T follicular helper cell (primary cell): ENCODE data around the gene GPANK1.

Experiments
- DNase-seq: peaks from one replicate; pipeline ENCODE4 v3.0.0-alpha.2; 2020; ENCODE audit warnings: low read depth

GPANK1 gene

DNA sequence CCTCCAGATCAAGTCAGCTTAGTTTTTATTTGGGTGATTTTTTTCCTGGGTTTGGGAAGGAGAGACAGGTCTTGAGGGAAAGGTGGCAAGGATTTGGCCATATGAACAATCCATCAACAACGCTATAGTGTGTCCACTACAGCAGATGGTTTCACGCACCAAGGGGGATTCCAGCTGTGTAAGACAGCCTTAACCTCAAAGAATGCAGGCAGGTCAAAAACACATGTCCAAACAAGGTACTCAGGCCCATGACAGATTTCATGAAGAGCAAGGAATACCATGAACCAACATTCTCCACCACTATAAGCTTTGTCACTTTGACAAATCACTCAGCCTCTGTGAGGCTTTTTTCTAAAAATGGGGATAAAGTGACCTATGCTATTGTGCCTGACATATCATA lies 47.8 kb downstream of the GPANK1 start:
- no peak for DNase-seq

DNA sequence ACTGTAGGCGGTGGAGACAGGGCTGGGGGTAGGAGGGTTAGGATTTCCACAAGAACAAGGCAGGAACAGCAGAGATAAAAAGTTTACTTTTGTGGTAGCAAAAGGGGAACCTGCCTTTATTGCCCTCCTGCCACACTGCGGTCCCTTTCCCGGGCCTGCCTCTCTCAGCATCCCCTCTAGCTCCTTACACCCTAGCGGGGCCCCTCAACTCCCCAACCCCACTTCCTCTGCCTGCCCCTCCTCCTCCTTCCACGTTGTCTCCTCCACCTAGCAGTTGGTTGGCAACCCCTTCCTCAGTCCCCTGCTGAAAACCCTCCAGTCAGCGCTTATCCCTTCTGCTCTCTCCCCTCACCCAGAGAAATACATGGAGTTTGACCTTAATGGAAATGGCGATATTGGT lies 49.0 kb downstream of the GPANK1 start:
- DNase-seq = no peak

DNA sequence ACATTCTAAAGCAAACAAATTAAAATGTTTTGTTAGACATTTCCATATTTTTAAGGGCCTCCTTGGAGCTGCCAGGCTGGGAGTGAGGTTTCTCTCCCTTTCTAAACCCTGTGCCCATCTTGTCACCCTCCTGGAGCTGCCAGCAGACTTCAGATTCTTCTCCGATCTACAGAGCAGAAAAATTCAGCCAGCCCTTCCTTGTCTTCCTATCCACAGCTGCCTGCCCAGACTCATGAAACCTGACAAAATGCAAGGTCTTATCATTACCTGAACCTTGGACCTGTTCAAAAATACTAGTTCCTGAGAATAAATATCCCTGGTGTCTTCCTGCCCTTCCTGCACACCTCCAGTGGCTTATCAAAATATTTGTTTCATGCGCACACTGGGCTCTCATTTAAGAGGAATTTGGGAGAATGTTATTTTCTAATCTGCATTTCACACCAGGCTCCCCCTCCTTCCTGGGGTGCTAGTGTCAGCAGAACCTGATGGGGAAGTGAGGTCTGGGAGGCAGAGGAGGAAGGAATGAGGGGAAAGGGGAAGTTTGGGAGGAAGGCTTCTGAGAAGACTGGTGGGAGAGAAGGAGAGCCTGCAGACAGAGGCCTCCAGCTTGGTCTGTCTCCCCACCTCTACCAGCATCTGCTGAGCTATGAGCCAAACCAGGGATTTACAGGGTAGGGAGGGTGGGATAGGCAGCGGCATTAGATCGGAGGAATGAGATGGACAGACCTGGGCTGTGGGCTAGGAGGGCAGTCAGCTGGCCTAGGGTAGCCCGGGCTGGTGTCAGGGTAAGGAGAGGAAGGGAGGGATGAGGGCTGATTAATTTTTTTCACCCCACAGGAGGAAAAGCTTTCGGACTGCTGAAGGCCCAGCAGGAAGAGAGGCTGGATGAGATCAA lies 49.9 kb downstream of the GPANK1 start, which contains the start of gene AIF1:
Gene AIF1, plus strand, starts transcription at position 551 of the 895 bp plus-strand sequence. Its CDS starts 96 bp downstream, at position 647.
- DNase-seq = no peak

DNA sequence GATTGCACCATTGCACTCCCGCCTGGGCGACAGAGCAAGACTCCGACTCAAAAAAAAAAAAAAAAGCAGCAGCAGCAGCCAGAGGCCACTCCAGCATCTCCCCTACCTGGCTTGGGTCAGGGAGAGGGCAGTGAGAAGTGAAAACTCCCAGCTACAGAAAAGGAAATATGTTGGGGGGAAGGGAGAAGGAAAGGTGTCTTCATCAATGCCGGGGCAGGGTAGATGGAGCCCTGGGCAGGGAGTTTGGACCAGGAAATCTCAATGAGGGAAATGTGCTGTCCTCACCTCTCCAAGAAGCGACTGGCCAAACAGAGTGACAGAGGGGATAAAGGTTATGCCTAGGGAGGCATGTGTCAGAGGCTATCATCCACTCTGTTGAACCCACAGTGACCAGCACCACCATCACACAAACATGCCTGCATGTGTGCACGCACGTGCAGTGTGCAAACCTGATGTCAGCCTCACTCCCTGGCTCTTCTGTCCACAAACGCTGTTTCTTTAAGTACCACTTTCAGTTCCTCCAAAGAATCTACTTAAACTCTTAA lies 50.6 kb downstream of the GPANK1 start:
- DNase-seq = no peak
